GM20000 (cell line): ENCODE measurements around the gene FAM171A2.
A peak's percentile ranks its signal among the peaks of the same experiment; 100 is the strongest.

Source experiments
- DNase-seq: peaks from one replicate; pipeline ENCODE4 v3.0.0; 2012; ENCODE audit warnings: low spot score
- TF ChIP-seq, protein P1 (sequence below): IDR thresholded peaks from 2 replicates; pipeline ENCODE4 v1.5.1; 2012; ENCODE audit warnings: mild to moderate bottlenecking, control low read depth; ENCODE audit errors: extremely low read depth, missing control alignments

Gene FAM171A2

DNA sequence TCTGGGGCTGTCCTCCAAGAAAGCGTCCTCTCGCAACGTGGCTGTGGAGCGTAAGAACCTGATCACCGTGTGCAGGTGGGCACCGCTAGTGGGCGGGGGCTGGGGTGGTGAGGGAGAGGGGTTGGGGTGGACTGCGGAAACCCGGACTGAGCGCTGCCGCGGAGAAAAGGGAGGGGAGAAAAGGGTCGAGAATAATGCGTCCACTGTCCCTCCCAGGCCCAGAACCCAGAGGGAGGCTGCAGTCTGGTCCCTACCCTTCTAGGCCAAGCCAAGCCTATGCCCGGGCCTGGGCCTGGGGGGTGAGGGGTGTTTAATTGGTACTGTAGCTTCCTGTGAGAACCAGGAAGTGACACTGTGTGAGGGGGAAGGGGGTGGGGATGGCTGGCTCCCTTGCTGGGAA is 54.8 kb downstream of the FAM171A2 start:
- TF ChIP-seq, protein P1, sequence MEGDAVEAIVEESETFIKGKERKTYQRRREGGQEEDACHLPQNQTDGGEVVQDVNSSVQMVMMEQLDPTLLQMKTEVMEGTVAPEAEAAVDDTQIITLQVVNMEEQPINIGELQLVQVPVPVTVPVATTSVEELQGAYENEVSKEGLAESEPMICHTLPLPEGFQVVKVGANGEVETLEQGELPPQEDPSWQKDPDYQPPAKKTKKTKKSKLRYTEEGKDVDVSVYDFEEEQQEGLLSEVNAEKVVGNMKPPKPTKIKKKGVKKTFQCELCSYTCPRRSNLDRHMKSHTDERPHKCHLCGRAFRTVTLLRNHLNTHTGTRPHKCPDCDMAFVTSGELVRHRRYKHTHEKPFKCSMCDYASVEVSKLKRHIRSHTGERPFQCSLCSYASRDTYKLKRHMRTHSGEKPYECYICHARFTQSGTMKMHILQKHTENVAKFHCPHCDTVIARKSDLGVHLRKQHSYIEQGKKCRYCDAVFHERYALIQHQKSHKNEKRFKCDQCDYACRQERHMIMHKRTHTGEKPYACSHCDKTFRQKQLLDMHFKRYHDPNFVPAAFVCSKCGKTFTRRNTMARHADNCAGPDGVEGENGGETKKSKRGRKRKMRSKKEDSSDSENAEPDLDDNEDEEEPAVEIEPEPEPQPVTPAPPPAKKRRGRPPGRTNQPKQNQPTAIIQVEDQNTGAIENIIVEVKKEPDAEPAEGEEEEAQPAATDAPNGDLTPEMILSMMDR: no peak
- no peak for DNase-seq

DNA sequence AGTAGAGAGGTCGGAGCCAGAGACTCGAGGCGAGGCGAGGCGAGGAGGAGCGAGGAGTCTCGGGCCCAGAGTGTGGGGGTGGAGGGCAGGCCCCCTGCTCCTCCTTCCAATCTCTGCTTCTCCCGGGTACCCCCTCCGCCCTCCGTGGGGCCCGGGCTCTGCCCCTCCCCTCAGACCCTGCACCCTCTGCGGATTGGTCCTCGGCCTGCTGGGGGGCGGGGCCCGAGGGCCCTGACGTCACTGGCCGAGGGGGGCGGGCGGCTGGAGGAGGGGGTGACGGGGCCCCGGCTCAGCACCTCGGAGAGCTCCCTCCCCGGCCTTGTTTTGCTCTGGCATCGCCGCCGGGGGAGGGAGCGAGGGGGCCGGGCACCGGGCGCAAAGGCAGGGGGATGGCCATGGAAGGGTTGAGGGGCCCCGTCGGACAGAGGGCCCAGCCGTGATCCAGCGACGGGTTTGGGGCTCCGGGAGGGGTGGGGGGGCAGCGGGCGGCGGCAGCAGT is 55.3 kb downstream of the FAM171A2 start, which contains the start of gene RUNDC3A:
TSS of gene RUNDC3A (plus strand) at position 282 of the 499 bp plus-strand sequence. CDS start 232 bp downstream, outside the sequence.
- DNase-seq: peak; percentile 92
- TF ChIP-seq, protein P1: no peak

DNA sequence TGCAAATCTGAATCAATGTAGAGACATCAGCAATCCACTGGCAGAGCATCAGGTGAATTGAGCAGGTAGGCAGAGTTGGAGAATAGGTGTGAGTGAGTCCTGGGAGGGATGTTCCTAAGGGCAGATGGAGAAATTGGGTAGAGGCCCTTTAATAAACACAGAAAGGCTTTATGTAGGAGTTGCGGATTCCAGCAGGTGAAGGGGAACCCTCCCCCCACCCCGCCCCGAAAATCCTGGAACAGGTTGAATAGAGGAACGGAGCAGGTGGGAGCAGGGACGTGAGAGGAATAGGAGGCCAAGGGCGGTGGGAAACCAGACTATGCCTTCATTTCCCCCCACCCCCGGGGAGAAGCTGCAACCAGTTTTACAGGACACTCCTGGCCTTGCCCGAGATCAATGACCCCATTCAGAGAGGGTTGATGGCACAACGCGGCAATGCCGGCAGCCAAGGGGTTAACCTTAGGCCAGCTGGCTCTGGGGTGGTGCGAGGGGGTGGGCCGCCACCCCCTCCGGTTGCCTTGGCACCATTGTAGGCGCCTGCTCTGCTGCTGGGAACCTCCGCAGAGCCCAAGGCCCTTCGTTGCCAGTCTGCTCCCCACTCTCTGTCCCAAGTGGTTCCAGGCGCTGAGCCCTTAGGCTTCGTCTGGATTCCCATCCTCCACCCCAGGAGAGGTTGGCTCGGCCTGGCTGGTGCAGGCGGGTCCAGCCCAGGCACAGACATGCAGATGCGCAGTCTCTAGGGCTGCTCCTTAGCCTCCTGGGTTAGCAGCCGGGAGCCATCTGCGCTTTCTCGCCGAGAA is 56.1 kb downstream of the FAM171A2 start:
- DNase-seq: no peak
- TF ChIP-seq, protein P1: no peak

DNA sequence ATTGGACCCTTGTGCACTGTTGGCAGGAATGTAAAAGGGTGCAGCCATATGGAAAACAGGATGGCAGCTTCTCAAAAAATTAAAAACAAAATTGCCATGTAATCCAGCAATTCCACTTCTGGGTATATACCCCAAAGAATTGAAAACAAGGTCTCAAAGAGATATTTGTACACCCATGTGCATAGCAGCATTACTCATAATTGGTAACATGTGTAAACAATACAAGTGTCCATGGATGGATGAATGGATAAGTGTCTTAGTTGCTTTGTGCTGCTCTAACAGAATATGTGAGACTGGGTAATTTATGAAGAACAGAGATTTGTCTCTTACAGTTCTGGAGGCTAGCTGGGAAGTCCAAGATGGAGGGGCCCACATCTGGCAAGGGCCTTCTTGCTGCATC is 59.0 kb downstream of the FAM171A2 start:
- TF ChIP-seq, protein P1: no peak
- no peak for DNase-seq
